Heart right ventricle (tissue), 16 donors: ENCODE data around the gene TADA2A. TPM values are rescaled to one million over a fixed set of nuclear protein-coding genes. Genes with fewer than 3 reads are reported as not detected.

Experiments
- ATAC-seq, 8 donors: fragments of 200-7000 bp; cut with Tn5 transposase; one replicate each; pipeline ENCODE4 v1.9.1; 2020; ENCODE audit warnings: mild to moderate bottlenecking in 8 of 8, moderate library complexity in 8 of 8, moderate number of reproducible peaks in 1 of 8
- DNase-seq, 2 donors: peaks; one replicate each; pipeline ENCODE4 v3.0.0-alpha.2; 2020
- H3K27ac ChIP-seq, 10 donors: fragments of 200-600 bp; sonication (generic) in 2 of 10; one replicate each; pipeline versions ENCODE4 v1.5.0 to v1.8.0; 2020 to 2022; ENCODE audit warnings: mild to moderate bottlenecking in 3 of 10
- H3K27me3 ChIP-seq, 7 donors: fragments of 200-600 bp; one replicate each; pipeline ENCODE4 v1.8.0; 2021 to 2022; ENCODE audit warnings: mild to moderate bottlenecking in 2 of 7
- H3K36me3 ChIP-seq, 9 donors: fragments of 200-600 bp; sonication (generic) in 1 of 9; one replicate each; pipeline versions ENCODE4 v1.5.0 to v1.8.0; 2020 to 2022; ENCODE audit warnings: mild to moderate bottlenecking in 2 of 9
- H3K4me1 ChIP-seq, 9 donors: fragments of 200-600 bp; sonication (generic) in 1 of 9; one replicate each; pipeline versions ENCODE4 v1.5.0 to v1.8.0; 2020 to 2022; ENCODE audit warnings: mild to moderate bottlenecking in 4 of 9
- H3K4me3 ChIP-seq, 10 donors: fragments of 200-600 bp; sonication (generic) in 2 of 10; one replicate each; pipeline versions ENCODE4 v1.5.0 to v1.8.0; 2020 to 2022; ENCODE audit warnings: mild to moderate bottlenecking in 7 of 10, moderate library complexity in 2 of 10
- H3K9me3 ChIP-seq, 11 donors: fragments of 200-600 bp in 10 of 11; sonication (generic) in 2 of 11; one replicate each; pipeline versions ENCODE4 v1.5.0 to v1.8.0; 2013 to 2022; ENCODE audit warnings: mild to moderate bottlenecking in 2 of 11, control low read depth in 1 of 11, moderate library complexity in 1 of 11
- WGBS, 2 donors: extraction: QIAGEN DNeasy Blood & Tissue Kit; methylation state at CpG; one replicate each; pipeline ENCODE4 v1.1.7; 2013; ENCODE audit warnings: inconsistent platforms in 1 of 2; 5-methylcytosine and 5-hydroxymethylcytosine counted together
- intact Hi-C, 10 donors: fragments of 100-400 bp; cut with DNase I; formaldehyde crosslinking; loops; one replicate each; pipeline versions ENCODE4 v1.11.1 to v1.14.2; 2022
- polyA plus RNA-seq, 2 donors: library from polyadenylated mRNA; stranded (reverse); fragments of 200-250 nt; gene quantifications; one replicate each; pipeline ENCODE4 v1.2.3, GENCODE V29; 2013
- total RNA-seq, 10 donors: library from RNA; stranded (reverse); fragmentation: NEBNext Ultra II Directional in 3 of 10; extraction: Animal tissue kit (Norgen Biotek cat#: 25700) in 3 of 10; gene quantifications; one replicate each; pipeline versions ENCODE4 v1.2.1 to v1.2.4, GENCODE V29; 2021 to 2023
- TF ChIP-seq, protein P1 (sequence below), 9 donors: fragments of 200-600 bp; sonication (generic) in 2 of 9; IDR thresholded peaks; one replicate each; pipeline versions ENCODE4 v1.5.0 to v1.8.0; 2021 to 2022; ENCODE audit warnings: antibody characterized with exemption in 9 of 9, mild to moderate bottlenecking in 5 of 9, moderate library complexity in 1 of 9
- donor health status: Arrhythmogenic right ventricular cardiomyopathy.
- donor health status: ischemic (EF 13 %, LVEDD 7.1; RV severe dilation, severe dysfunction).
- donor health status: healthy with polysubstance abuse.
- donor health status: DM: no; HTN: yes; CAD: no.
- donor health status: DM: no; HTN: no; CAD: no.
- donor health status: ischemic (EF 25% LVEDD 6.9; RV normal size, moderate dysfunction).
- donor health status: ischemic (EF 25% LVEDD 5.7; RV mildly dilated, moderate dysfunction).
- donor health status: healthy.
- donor health status: DM: yes; HTN: yes; CAD: no.
- donor health status: Ischemic cardiomyopathy.
- donor health status: ischemic (EF 35%, LVEDD 5.7; RV mildly dilated, moderate dysfunction).
- donor health status: nonischemic (EF 11% LVEDD 7.7; RV severe dilation, severe dysfunction).
- donor health status: DM: yes; HTN: yes; CAD: no.
- donor health status: PGD.
- donor health status: ischemic (EF 29% LVEDD 5.4; RV normal size, mild dysfunction).
- donor health status: nonischemic (EF 23%, LVEDD 6.1; RV moderate dilation, normal function).

TADA2A gene
- total and polyA plus RNA-seq, 12 donors, result 6.7 to 18.4 (median 13.1) TPM

GRCh38 chr17:37470181-37470580, 63.5 kb downstream of the TADA2A start:
- DNase-seq (no peak), ATAC-seq (no peak)
- 90% methylated on average over 7 of the region's 7 CpGs for WGBS, 2 donors
- TF ChIP-seq, protein P1, sequence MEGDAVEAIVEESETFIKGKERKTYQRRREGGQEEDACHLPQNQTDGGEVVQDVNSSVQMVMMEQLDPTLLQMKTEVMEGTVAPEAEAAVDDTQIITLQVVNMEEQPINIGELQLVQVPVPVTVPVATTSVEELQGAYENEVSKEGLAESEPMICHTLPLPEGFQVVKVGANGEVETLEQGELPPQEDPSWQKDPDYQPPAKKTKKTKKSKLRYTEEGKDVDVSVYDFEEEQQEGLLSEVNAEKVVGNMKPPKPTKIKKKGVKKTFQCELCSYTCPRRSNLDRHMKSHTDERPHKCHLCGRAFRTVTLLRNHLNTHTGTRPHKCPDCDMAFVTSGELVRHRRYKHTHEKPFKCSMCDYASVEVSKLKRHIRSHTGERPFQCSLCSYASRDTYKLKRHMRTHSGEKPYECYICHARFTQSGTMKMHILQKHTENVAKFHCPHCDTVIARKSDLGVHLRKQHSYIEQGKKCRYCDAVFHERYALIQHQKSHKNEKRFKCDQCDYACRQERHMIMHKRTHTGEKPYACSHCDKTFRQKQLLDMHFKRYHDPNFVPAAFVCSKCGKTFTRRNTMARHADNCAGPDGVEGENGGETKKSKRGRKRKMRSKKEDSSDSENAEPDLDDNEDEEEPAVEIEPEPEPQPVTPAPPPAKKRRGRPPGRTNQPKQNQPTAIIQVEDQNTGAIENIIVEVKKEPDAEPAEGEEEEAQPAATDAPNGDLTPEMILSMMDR (IDR thresholded peaks at IDR 0.05), result no peak
- no peak overlapping the region for H3K4me3 ChIP-seq
- no peak overlapping the region for H3K27ac ChIP-seq
- H3K27me3 ChIP-seq, result no peaks in the 10 kb centered on the region
- no peaks in the 10 kb centered on the region for H3K4me1 ChIP-seq
- no peaks in the 10 kb centered on the region for H3K9me3 ChIP-seq
- H3K36me3 ChIP-seq, result peaks cover 0 to 100% (median 50%) of the 10 kb centered on the region in 9 donors
- intact Hi-C loops, result no loop called here

- Histone ChIP-seq H3K36me3 (peaks cover 0 to 97% (median 34%) of the 10 kb centered on the region in 9 donors), H3K9me3 (no peaks in the 10 kb centered on the region), H3K4me1 (peaks cover 0 to 31% (median 18%) of the 10 kb centered on the region in 9 donors), H3K27me3 (no peaks in the 10 kb centered on the region), H3K27ac (peak overlapping the region in 9 of 10 donors; percentile 1 to 81 (median 53)), H3K4me3 (no peak overlapping the region)
- DNase-seq (no peak), ATAC-seq (no peak)
- intact Hi-C loops, result no loop called here
- TF ChIP-seq, protein P1 (IDR thresholded peaks at IDR 0.05), result no peak
- WGBS, 2 donors, result 90 to 96% methylated on average over 1 of the region's 1 CpG
Measured at GRCh38 chr17:37475731-37476420, 69.2 kb downstream of the TADA2A start.

GRCh38 chr17:37476431-37477120, 69.9 kb downstream of the TADA2A start:
- no peak overlapping the region for H3K4me3 ChIP-seq
- peak overlapping the region in 9 of 10 donors; percentile 1 to 81 (median 53) for H3K27ac ChIP-seq
- peaks cover 0 to 90% (median 34%) of the 10 kb centered on the region in 9 donors for H3K36me3 ChIP-seq
- H3K9me3 ChIP-seq, result no peaks in the 10 kb centered on the region
- ATAC-seq, result peak; percentile 60 to 89 (median 74)
- WGBS, 2 donors, result 51 to 56% methylated on average over 4 of the region's 4 CpGs
- H3K27me3 ChIP-seq, result no peaks in the 10 kb centered on the region
- DNase-seq, result peak; percentile 29 to 30
- intact Hi-C loops, result no loop called here
- TF ChIP-seq, protein P1 (IDR thresholded peaks at IDR 0.05), result no peak
- peaks cover 0 to 31% (median 18%) of the 10 kb centered on the region in 9 donors for H3K4me1 ChIP-seq

DNA sequence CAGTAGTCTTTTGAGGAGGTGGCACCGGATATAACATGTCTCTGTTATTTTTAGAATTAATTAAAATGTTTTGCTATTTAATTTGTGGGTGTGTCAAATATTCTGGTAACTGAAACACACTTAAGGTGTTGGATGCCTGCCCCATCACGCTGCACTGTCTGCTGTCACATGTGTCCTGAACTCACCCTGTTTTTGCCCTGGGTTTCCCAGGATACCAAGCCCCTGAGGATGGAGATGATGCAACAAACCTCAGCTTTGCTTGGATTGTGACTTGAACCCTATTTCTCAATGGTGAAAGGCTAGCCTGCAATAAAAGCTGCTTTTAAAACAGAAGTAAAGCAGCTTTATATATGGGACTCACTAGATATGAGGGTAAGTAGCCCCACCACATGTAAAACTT, 71.5 kb downstream of the TADA2A start:
- ATAC-seq (peak; percentile 42 to 74 (median 58)), DNase-seq (peak; percentile 36 to 42)
- intact Hi-C loops, result no loop called here
- Histone ChIP-seq H3K4me1 (peaks cover 4 to 36% (median 21%) of the 10 kb centered on the region in 9 donors), H3K4me3 (no peak overlapping the region), H3K27ac (peak overlapping the region in 4 of 10 donors; percentile 32 to 81 (median 42)), H3K9me3 (no peaks in the 10 kb centered on the region), H3K36me3 (peaks cover 0 to 74% (median 25%) of the 10 kb centered on the region in 9 donors), H3K27me3 (no peaks in the 10 kb centered on the region)
- TF ChIP-seq, protein P1 (IDR thresholded peaks at IDR 0.05), result no peak
- WGBS, 2 donors, result 35 to 51% methylated on average over 2 of the region's 2 CpGs
